IMR-90 (cell line): ENCODE measurements around the gene ATP6V1D. TPM values are rescaled to one million over a fixed set of nuclear protein-coding genes. Genes with fewer than 3 reads are reported as not detected.
A peak's percentile ranks its signal among the peaks of the same experiment; 100 is the strongest.

Source experiments
- ATAC-seq: fragments of 200-7000 bp; cut with Tn5 transposase; 2 replicates; pipeline ENCODE4 v1.9.1; 2020; ENCODE audit warnings: low read depth, mild to moderate bottlenecking, moderate library complexity
- BruUV-seq: library from RNA; stranded (reverse); fragments of 400-500 nt; replicated peaks from 2 replicates; lab custom pipeline; 2021; lab: Mats Ljungman, UMichigan
- CTCF ChIA-PET: fragments of 300-600 bp; formaldehyde crosslinking; extraction: SDS; loops from one replicate; lab custom pipeline; 2021; ENCODE audit warnings: antibody characterized with exemption; lab: Yijun Ruan, JAX
- POLR2A ChIA-PET: fragments of 300-600 bp; sonication (Branson Sonifier 250); formaldehyde crosslinking; loops from one replicate; lab custom pipeline; 2022; ENCODE audit warnings: antibody characterized with exemption; ENCODE audit not compliant: unreplicated experiment; lab: Charles Lee
- DNase-seq: peaks from one replicate; pipeline ENCODE4 v3.0.0; 2013
- H2AFZ ChIP-seq: replicated peaks from 2 replicates; pipeline ENCODE3; 2013; ENCODE audit warnings: low read length, mild to moderate bottlenecking; ENCODE audit not compliant: poor library complexity
- H2AK5ac ChIP-seq: 2 replicates; pipeline ENCODE4 v1.6.1; 2013; ENCODE audit warnings: low read depth, low read length, inconsistent platforms
- H2AK9ac ChIP-seq: replicated peaks from 2 replicates; pipeline ENCODE3; 2013; ENCODE audit warnings: mild to moderate bottlenecking, low read depth, low read length, moderate library complexity; ENCODE audit not compliant: poor library complexity
- H2BK120ac ChIP-seq: 2 replicates; pipeline ENCODE4 v1.6.1; 2013; ENCODE audit warnings: low read depth, low read length, inconsistent platforms
- H2BK15ac ChIP-seq: 3 replicates; pipeline ENCODE4 v1.6.1; 2013; ENCODE audit warnings: low read depth, low read length, inconsistent platforms
- H2BK20ac ChIP-seq: 2 replicates; pipeline ENCODE4 v1.6.1; 2013; ENCODE audit warnings: low read depth, mild to moderate bottlenecking, inconsistent platforms, low read length, moderate library complexity
- H2BK5ac ChIP-seq: 2 replicates; pipeline ENCODE4 v1.6.1; 2013; ENCODE audit warnings: mild to moderate bottlenecking, low read depth, low read length, inconsistent platforms; ENCODE audit not compliant: poor library complexity, severe bottlenecking
- H3K14ac ChIP-seq: replicated peaks from 2 replicates; pipeline ENCODE4 v1.6.1; 2013; ENCODE audit warnings: low read depth, low read length, inconsistent platforms
- H3K18ac ChIP-seq: 2 replicates; pipeline ENCODE4 v1.6.1; 2013; ENCODE audit warnings: low read depth, low read length, control low read depth
- H3K23ac ChIP-seq: 2 replicates; pipeline ENCODE4 v1.6.1; 2013; ENCODE audit warnings: low read depth, low read length, inconsistent platforms
- H3K27ac ChIP-seq: 2 replicates; pipeline ENCODE4 v1.5.1; 2013; ENCODE audit warnings: mild to moderate bottlenecking, control low read depth, low read length; ENCODE audit not compliant: insufficient read depth
- H3K27me3 ChIP-seq: 2 replicates; pipeline ENCODE4 v1.6.1; 2013; ENCODE audit warnings: low read length; ENCODE audit not compliant: control insufficient read depth, insufficient read depth
- H3K36me3 ChIP-seq: 2 replicates; pipeline ENCODE4 v1.6.1; 2013; ENCODE audit warnings: low read length, mixed read lengths; ENCODE audit not compliant: control insufficient read depth, insufficient read depth
- H3K4ac ChIP-seq: 2 replicates; pipeline ENCODE4 v1.6.1; 2013; ENCODE audit warnings: low read depth, low read length, inconsistent platforms
- H3K4me1 ChIP-seq: 2 replicates; pipeline ENCODE4 v1.6.1; 2013; ENCODE audit warnings: low read length, mixed read lengths; ENCODE audit not compliant: control insufficient read depth, insufficient read depth
- H3K4me2 ChIP-seq: 2 replicates; pipeline ENCODE4 v1.6.1; 2013; ENCODE audit warnings: low read depth, mild to moderate bottlenecking, control low read depth, low read length, moderate library complexity
- H3K4me3 ChIP-seq: 2 replicates; pipeline ENCODE4 v1.5.1; 2013; ENCODE audit warnings: low read depth, mild to moderate bottlenecking, control low read depth, low read length, moderate library complexity; ENCODE audit not compliant: insufficient read depth
- H3K56ac ChIP-seq: 2 replicates; pipeline ENCODE4 v1.6.1; 2013; ENCODE audit warnings: low read length, inconsistent platforms; ENCODE audit not compliant: insufficient read depth; ENCODE audit errors: extremely low read depth
- H3K79me1 ChIP-seq, 2 experiments: 2 replicates each; pipeline ENCODE4 v1.6.1; 2013; ENCODE audit warnings: low read length in 2 of 2, inconsistent platforms in 1 of 2, low read depth in 1 of 2
- H3K9ac ChIP-seq: 2 replicates; pipeline ENCODE4 v1.6.1; 2013; ENCODE audit warnings: low read depth, low read length, control low read depth
- H3K9me1 ChIP-seq: 2 replicates; pipeline ENCODE4 v1.6.1; 2013; ENCODE audit warnings: low read length, inconsistent platforms; ENCODE audit not compliant: insufficient read depth
- H3K9me3 ChIP-seq: 2 replicates; pipeline ENCODE4 v1.6.1; 2013; ENCODE audit warnings: low read length; ENCODE audit not compliant: control insufficient read depth, insufficient read depth
- H4K20me1 ChIP-seq: 2 replicates; pipeline ENCODE4 v1.6.1; 2013; ENCODE audit warnings: low read length, inconsistent platforms; ENCODE audit not compliant: insufficient read depth
- H4K5ac ChIP-seq: 2 replicates; pipeline ENCODE4 v1.6.1; 2013; ENCODE audit warnings: mild to moderate bottlenecking, low read depth, low read length, control low read depth
- H4K8ac ChIP-seq, 2 experiments: 2 replicates each; pipeline ENCODE4 v1.6.1; 2013; ENCODE audit warnings: low read depth in 2 of 2, low read length in 2 of 2, control low read depth in 1 of 2, inconsistent platforms in 1 of 2
- H4K91ac ChIP-seq: 2 replicates; pipeline ENCODE4 v1.6.1; 2013; ENCODE audit warnings: low read depth, low read length, inconsistent platforms; ENCODE audit not compliant: insufficient read depth
- BHLHE40 ChIP-seq: fragments of 150-350 bp; IDR thresholded peaks from 2 replicates; pipeline ENCODE4 v1.6.1; 2016; ENCODE audit warnings: mild to moderate bottlenecking, low read depth, low read length
- CHD1 ChIP-seq: IDR thresholded peaks from 2 replicates; pipeline ENCODE4 v1.6.1; 2012; ENCODE audit warnings: low read depth, low read length, improper control_type of control experiment
- CTCF ChIP-seq: conservative IDR thresholded peaks from 2 replicates; pipeline ENCODE4 v1.5.1; 2012; ENCODE audit warnings: mild to moderate bottlenecking, low read depth, low read length, improper control_type of control experiment
- SMC3 ChIP-seq: fragments of 150-350 bp; IDR thresholded peaks from 2 replicates; pipeline ENCODE4 v1.6.1; 2016; ENCODE audit warnings: low read depth, mild to moderate bottlenecking, antibody characterized with exemption, low read length, moderate library complexity
- USF2 ChIP-seq: fragments of 150-350 bp; IDR thresholded peaks from 2 replicates; pipeline ENCODE4 v1.6.1; 2017; ENCODE audit warnings: mild to moderate bottlenecking, antibody characterized with exemption, low read length, low read depth
- WGBS, 2 experiments: methylation state at CpG; one replicate each; pipeline versions ENCODE4 v1.1.5 to v1.1.7; 2013; ENCODE audit warnings: missing lambda C conversion rate in 2 of 2; ENCODE audit not compliant: insufficient read length in 1 of 2; ENCODE audit errors: extremely low coverage in 2 of 2; 5-methylcytosine and 5-hydroxymethylcytosine counted together
- dilution Hi-C: fragments of 300-500 bp; cut with HindIII; formaldehyde crosslinking; loops from one replicate; pipeline ENCODE4 v1.14.3; 2018; ENCODE audit warnings: low sequenced_read_pairs; ENCODE audit not compliant: unreplicated experiment
- in situ Hi-C: fragments of 300-500 bp; cut with MboI; formaldehyde crosslinking; loops from 3 replicates; pipeline ENCODE4 v1.14.3; 2019; ENCODE audit warnings: low sequenced_read_pairs, inconsistent platforms, mixed read lengths
- intact Hi-C: fragments of 100-400 bp; cut with micrococcal nuclease; formaldehyde crosslinking; loops from 2 replicates; pipeline ENCODE4 v1.10.0; 2022
- polyA plus RNA-seq, 3 experiments: library from polyadenylated mRNA; depleted of rRNA; stranded (reverse); fragments of >200 nt; gene quantifications; 2 replicates each; pipeline ENCODE4 v1.2.3, GENCODE V29; 2012; ENCODE audit warnings: low replicate concordance in 1 of 3
- total RNA-seq: library from RNA; depleted of rRNA; stranded (reverse); fragments of >200 nt; gene quantifications from 2 replicates; pipeline ENCODE4 v1.2.3, GENCODE V29; 2012

Gene ATP6V1D
- total and polyA plus RNA-seq, 2 of the 4 experiments (the other 2 are of a cell fraction) = 54.5 to 113 TPM

DNA sequence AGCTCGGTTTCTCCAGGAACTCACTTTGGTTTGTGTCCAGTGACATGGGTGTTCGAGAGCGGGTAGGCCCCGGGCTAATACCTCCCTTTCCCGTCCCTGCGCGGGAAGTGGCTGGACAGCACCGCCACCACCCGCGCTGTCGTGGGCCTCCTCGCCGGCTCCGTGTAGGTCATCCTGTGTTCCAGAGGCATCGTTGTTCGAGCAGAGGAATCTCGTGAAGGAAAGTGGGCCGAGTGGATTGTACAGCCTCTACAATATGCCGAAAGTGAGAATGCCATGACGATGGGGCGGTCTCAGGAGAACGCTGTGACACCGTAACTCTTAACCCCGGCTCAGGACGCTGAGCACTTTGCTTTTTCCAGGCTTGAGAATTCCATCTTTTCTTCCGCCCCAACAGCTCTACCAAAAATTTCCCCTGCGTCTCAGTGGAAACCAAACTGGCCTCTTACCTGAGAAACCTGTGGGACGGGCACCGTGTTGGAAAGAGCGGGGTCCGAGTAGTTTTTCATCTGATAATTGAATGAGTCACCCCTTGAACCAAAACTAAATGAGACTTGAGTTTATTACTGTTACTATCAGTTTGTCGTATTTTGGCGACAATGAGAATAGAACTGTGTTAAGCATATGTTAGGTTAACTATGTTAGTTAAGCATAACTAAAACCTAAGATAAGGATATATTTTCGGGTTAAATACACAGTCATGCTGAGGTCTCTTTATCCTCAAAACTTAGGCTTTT is 1.0 kb upstream of the ATP6V1D start:
- dilution Hi-C loops (no loop called here), intact Hi-C loops (loop anchor here (1.0 kb wide), 1 partner anchor 194 kb away; no protein-coding TSS in a partner anchor), in situ Hi-C loops (no loop called here)
- Histone ChIP-seq H3K4ac (peak overlapping the region; percentile 77), H2BK15ac (no peak overlapping the region), H3K4me2 (peak overlapping the region; percentile 88), H4K8ac (peak overlapping the region; percentile 45 to 92), H3K79me1 (peaks cover 3 to 25% of the 10 kb centered on the region in 2 experiments; a peak in 2 of 4 replicates), H4K5ac (peak overlapping the region; percentile 57), H3K23ac (peak overlapping the region; percentile 76), H3K27ac (peak overlapping the region; percentile 87), H4K20me1 (peaks cover 19% of the 10 kb centered on the region), H4K91ac (peak overlapping the region; percentile 54), H3K9me1 (peaks cover 2% of the 10 kb centered on the region; the same call in 1 of the 2 replicates), H2AFZ (peak overlapping the region; percentile 92), H3K9me3 (no peaks in the 10 kb centered on the region), H3K4me3 (peak overlapping the region; percentile 96), H3K56ac (peak overlapping the region; percentile 87), H3K18ac (no peak overlapping the region; the same call in 1 of the 2 replicates), H3K27me3 (no peaks in the 10 kb centered on the region), H2AK9ac (peak overlapping the region; percentile 88), H3K36me3 (peaks cover 2% of the 10 kb centered on the region; the same call in 1 of the 2 replicates), H2BK20ac (no peak overlapping the region), H3K9ac (peak overlapping the region; percentile 92), H2AK5ac (peak overlapping the region; percentile 83), H2BK5ac (peak overlapping the region; percentile 65), H3K14ac (peak overlapping the region; percentile 86), H3K4me1 (peaks cover 2% of the 10 kb centered on the region; the same call in 1 of the 2 replicates), H2BK120ac (no peak overlapping the region)
- peak; percentile 33 for ATAC-seq
- ChIA-PET CTCF (interaction anchor here (0.6 to 1.6 kb wide), 10 partner anchors 9 to 198 kb away, joined by 3 to 9 read pairs (median 4); no protein-coding TSS in a partner anchor), POLR2A (no interaction called here)
- no peak for DNase-seq
- WGBS, 2 experiments = 0% methylated on average over 4 of the region's 34 CpGs; no CpG with 5 or more reads in 1 of the 2 experiments
- BruUV-seq = TSS peak; percentile 77
- TF ChIP-seq BHLHE40 = no peak
- TF ChIP-seq CHD1 = 0 out of 2 replicates have a peak, but pooled peaks have one; percentile 25
- TF ChIP-seq CTCF = no peak
- no peak for TF ChIP-seq USF2
- TF ChIP-seq SMC3 = no peak
